T-cell (primary cell): ENCODE results near the gene CDHR1. TPM values are rescaled to one million over a fixed set of nuclear protein-coding genes. Genes with fewer than 3 reads are reported as not detected.

Experiments
- ATAC-seq, 4 experiments: fragments of 200-7000 bp in 3 of 4; fragments of 150-1000 bp in 1 of 4; cut with Tn5 transposase; replicated peaks in 1 of 4; 1 replicate in 3 of 4; 2 replicates in 1 of 4; pipeline ENCODE4 v1.10.0; 2021; ENCODE audit warnings: moderate library complexity in 3 of 4, mild to moderate bottlenecking in 2 of 4, moderate number of reproducible peaks in 1 of 4
- CTCF ChIA-PET, 2 donors: fragments of 300-600 bp; sonication (Branson Sonifier 250); formaldehyde crosslinking; loops; one replicate each; lab custom pipeline; 2022; ENCODE audit warnings: antibody characterized with exemption in 2 of 2; lab: Charles Lee
- POLR2A ChIA-PET, 2 donors: fragments of 300-600 bp; sonication (Branson Sonifier 250); formaldehyde crosslinking; loops; one replicate each; lab custom pipeline; 2022; ENCODE audit warnings: antibody characterized with exemption in 2 of 2; lab: Charles Lee
- DNase-seq, 35 experiments: peaks; one replicate each; pipeline versions ENCODE4 v3.0.0 to v3.0.0-alpha.2; 2013 to 2023
- H3K27ac ChIP-seq: one replicate; pipeline ENCODE4 v1.5.1; 2013; ENCODE audit warnings: low read length
- H3K27me3 ChIP-seq, 2 experiments: replicated peaks in 1 of 2; 1 replicate in 1 of 2; 2 replicates in 1 of 2; pipeline versions ENCODE4 v1.6.1 to v1.7.0; 2013; ENCODE audit warnings: low read length in 1 of 2, mixed read lengths in 1 of 2; ENCODE audit not compliant: control insufficient read depth in 2 of 2, insufficient read depth in 2 of 2; ENCODE audit errors: extremely low read depth in 1 of 2
- H3K36me3 ChIP-seq, 2 donors: 1 replicate in 1 of 2; 2 replicates in 1 of 2; pipeline versions ENCODE4 v1.6.1 to v1.7.0; 2013; ENCODE audit warnings: low read length in 1 of 2; ENCODE audit not compliant: control insufficient read depth in 2 of 2, insufficient read depth in 1 of 2; ENCODE audit errors: extremely low read depth in 1 of 2
- H3K4me1 ChIP-seq, 2 experiments: 1 replicate in 1 of 2; 2 replicates in 1 of 2; pipeline versions ENCODE4 v1.6.1 to v1.7.0; 2013; ENCODE audit warnings: low read length in 2 of 2, mixed read lengths in 1 of 2; ENCODE audit not compliant: insufficient read depth in 2 of 2, control insufficient read depth in 1 of 2; ENCODE audit errors: extremely low read depth in 1 of 2
- H3K4me3 ChIP-seq, 2 donors: 1 replicate in 1 of 2; 2 replicates in 1 of 2; pipeline versions ENCODE4 v1.5.1 to v1.7.0; 2013; ENCODE audit warnings: mild to moderate bottlenecking in 2 of 2, low read length in 1 of 2, moderate library complexity in 1 of 2; ENCODE audit not compliant: control insufficient read depth in 1 of 2; ENCODE audit errors: extremely low read depth in 1 of 2
- H3K9me3 ChIP-seq: 2 replicates; pipeline ENCODE4 v1.7.0; 2013
- H3K27ac Mint-ChIP-seq, 2 donors: one replicate each; pipeline ENCODE4 v1.8.0; 2020 to 2021; ENCODE audit warnings: mild to moderate bottlenecking in 2 of 2, mixed read lengths in 2 of 2
- H3K27me3 Mint-ChIP-seq, 2 donors: one replicate each; pipeline ENCODE4 v1.8.0; 2021 to 2022; ENCODE audit warnings: mixed read lengths in 2 of 2
- H3K36me3 Mint-ChIP-seq: one replicate; pipeline ENCODE4 v1.8.0; 2021; ENCODE audit warnings: mixed read lengths
- H3K4me1 Mint-ChIP-seq, 3 donors: one replicate each; pipeline ENCODE4 v1.8.0; 2020 to 2022; ENCODE audit warnings: mixed read lengths in 3 of 3, mild to moderate bottlenecking in 1 of 3
- H3K4me3 Mint-ChIP-seq, 3 donors: one replicate each; pipeline ENCODE4 v1.8.0; 2020 to 2022; ENCODE audit warnings: mild to moderate bottlenecking in 3 of 3, mixed read lengths in 3 of 3, moderate library complexity in 3 of 3
- H3K9me3 Mint-ChIP-seq, 3 donors: one replicate each; pipeline ENCODE4 v1.8.0; 2020 to 2022; ENCODE audit warnings: mixed read lengths in 3 of 3
- WGBS: methylation state at CpG from one replicate; pipeline ENCODE4 v1.1.5; 2013; ENCODE audit warnings: missing lambda C conversion rate; ENCODE audit not compliant: insufficient coverage; 5-methylcytosine and 5-hydroxymethylcytosine counted together
- total RNA-seq, 35 experiments: library from RNA in 6 of 35; stranded (reverse) in 6 of 35; fragments of 120-200 nt in 1 of 35; gene quantifications; one replicate each; pipeline versions ENCODE4 v1.2.1 to v1.2.4 and lab custom pipeline; 2013 to 2026

Gene CDHR1
- total RNA-seq, 5 donors from 2014 or later (not counting 1 experiment from before 2014, with no cell fraction given) = 0.41 to 2.1 (median 1.1) TPM

DNA sequence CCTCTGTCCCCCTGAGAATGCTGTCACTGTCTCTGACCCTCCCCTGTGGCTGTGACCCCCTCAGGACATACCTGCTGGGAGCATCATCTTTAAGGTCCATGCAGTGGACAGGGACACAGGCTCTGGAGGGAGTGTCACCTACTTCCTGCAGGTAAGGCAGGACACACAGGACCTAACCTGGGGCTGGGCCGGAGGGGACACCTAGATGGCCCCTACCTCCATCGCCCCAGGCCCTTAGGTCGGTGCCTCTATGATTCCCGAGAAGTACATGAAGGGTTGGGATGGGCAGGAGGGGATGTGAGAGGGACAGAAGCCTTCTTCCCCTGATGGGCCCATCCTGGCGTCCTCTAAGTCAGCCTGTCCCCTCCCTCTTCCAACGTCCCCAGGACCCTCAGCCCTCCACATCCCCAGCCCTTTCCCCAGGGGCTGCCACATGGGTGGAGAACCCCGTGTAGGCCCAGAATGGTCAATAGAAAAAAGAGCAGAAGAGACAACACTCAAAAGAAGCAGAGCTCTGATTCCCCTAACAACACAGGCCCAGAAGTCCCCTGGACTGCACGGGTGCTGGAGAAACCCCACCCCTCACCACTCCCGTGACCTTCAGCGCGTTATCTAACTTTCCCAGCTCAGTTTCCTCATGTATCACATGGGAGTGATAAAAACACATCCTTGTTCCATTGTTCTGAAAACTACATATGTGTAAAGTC, 6.4 kb downstream of the CDHR1 start:
- Mint-ChIP-seq H3K4me1 (peaks cover 0 to 1% (median under 1%) of the 10 kb centered on the region in 3 donors), H3K4me3 (no peak overlapping the region), H3K27me3 (peaks cover 19 to 26% of the 10 kb centered on the region in 2 donors), H3K9me3 (no peaks in the 10 kb centered on the region), H3K36me3 (no peaks in the 10 kb centered on the region), H3K27ac (no peak overlapping the region)
- POLR2A ChIA-PET = no interaction called here
- H3K9me3 ChIP-seq = no peaks in the 10 kb centered on the region
- CTCF ChIA-PET = interaction anchor here in 1 of 2 donors (0.6 kb wide), 1 partner anchor 26 kb away, joined by 5 read pairs; no protein-coding TSS in a partner anchor
- no peaks in the 10 kb centered on the region for H3K36me3 ChIP-seq
- no peak overlapping the region for H3K4me3 ChIP-seq
- no peaks in the 10 kb centered on the region for H3K4me1 ChIP-seq
- DNase-seq = no peak
- WGBS = 77% methylated on average over 6 of the region's 11 CpGs
- peaks cover 4 to 33% of the 10 kb centered on the region in 2 experiments for H3K27me3 ChIP-seq
- H3K27ac ChIP-seq = no peak overlapping the region
- ATAC-seq = no peak

DNA sequence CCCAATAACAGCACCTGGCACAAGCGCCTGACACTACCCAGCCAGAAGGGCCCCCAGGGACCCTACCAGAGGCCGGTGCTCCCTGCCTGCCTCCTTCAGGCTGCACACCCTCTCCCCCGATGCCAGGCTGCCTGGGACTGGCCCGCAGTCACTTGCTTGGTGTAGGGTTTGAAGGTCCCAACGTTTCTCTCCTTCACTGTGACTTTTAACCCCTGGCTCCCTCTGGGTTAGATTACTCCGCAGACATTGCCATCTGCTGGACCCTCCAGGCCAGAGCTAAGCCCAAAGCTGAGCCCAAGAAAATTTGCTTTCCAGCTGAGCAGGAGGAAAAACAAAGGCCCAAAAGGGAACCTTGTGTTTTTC, 6.9 kb downstream of the CDHR1 start:
- Histone ChIP-seq H3K36me3 (no peaks in the 10 kb centered on the region), H3K27me3 (peaks cover 0 to 31% of the 10 kb centered on the region in 2 experiments), H3K27ac (no peak overlapping the region), H3K4me3 (no peak overlapping the region), H3K9me3 (no peaks in the 10 kb centered on the region), H3K4me1 (no peaks in the 10 kb centered on the region)
- ATAC-seq (no peak), DNase-seq (no peak)
- ChIA-PET POLR2A (no interaction called here), CTCF (no interaction called here)
- Mint-ChIP-seq H3K36me3 (no peaks in the 10 kb centered on the region), H3K4me3 (no peak overlapping the region), H3K27ac (no peak overlapping the region), H3K9me3 (no peaks in the 10 kb centered on the region), H3K27me3 (peaks cover 15 to 20% of the 10 kb centered on the region in 2 donors), H3K4me1 (no peaks in the 10 kb centered on the region)
- 50% methylated on average over 2 of the region's 6 CpGs for WGBS

GRCh38 chr10:84201682-84202081, 7.3 kb downstream of the CDHR1 start:
- Histone ChIP-seq H3K4me1 (no peaks in the 10 kb centered on the region), H3K9me3 (no peaks in the 10 kb centered on the region), H3K36me3 (no peaks in the 10 kb centered on the region), H3K4me3 (no peak overlapping the region), H3K27ac (no peak overlapping the region), H3K27me3 (peaks cover 0 to 29% of the 10 kb centered on the region in 2 experiments)
- Mint-ChIP-seq H3K4me1 (no peaks in the 10 kb centered on the region), H3K36me3 (no peaks in the 10 kb centered on the region), H3K4me3 (no peak overlapping the region), H3K27ac (no peak overlapping the region), H3K27me3 (peaks cover 10 to 21% of the 10 kb centered on the region in 2 donors), H3K9me3 (no peaks in the 10 kb centered on the region)
- ATAC-seq (no peak), DNase-seq (no peak)
- 94% methylated on average over 3 of the region's 11 CpGs for WGBS
- CTCF ChIA-PET = no interaction called here
- POLR2A ChIA-PET = no interaction called here

DNA sequence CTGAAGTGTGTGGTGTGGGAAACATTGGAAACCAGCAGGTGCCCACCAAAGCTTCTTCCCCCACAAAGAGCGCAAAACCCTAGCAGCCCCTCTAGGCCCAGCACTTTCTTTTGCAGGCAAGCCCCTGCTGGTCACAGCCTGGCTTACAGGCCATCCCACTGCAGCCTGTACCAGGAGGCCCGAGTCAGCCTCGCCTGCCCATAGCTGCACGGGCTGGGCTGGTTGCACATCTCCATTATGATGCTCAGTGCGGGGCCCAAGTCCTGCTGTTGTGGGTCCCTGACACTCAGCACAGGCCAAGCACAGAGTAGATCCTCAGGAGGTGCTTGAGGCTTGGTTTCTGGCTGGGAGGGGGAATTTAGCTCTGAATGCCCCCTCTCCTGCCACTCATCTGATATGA, 8.0 kb downstream of the CDHR1 start:
- Histone ChIP-seq H3K4me3 (no peak overlapping the region), H3K4me1 (no peaks in the 10 kb centered on the region), H3K36me3 (no peaks in the 10 kb centered on the region), H3K27me3 (peaks cover 0 to 24% of the 10 kb centered on the region in 2 experiments), H3K9me3 (no peaks in the 10 kb centered on the region), H3K27ac (no peak overlapping the region)
- Mint-ChIP-seq H3K4me1 (no peaks in the 10 kb centered on the region), H3K9me3 (no peaks in the 10 kb centered on the region), H3K27me3 (peaks cover 10 to 20% of the 10 kb centered on the region in 2 donors), H3K36me3 (no peaks in the 10 kb centered on the region), H3K27ac (no peak overlapping the region), H3K4me3 (no peak overlapping the region)
- ChIA-PET POLR2A (no interaction called here), CTCF (interaction anchor here in 1 of 2 donors (1.6 kb wide), 1 partner anchor 54 kb away, joined by 7 read pairs; no protein-coding TSS in a partner anchor)
- no peak for DNase-seq
- ATAC-seq = no peak
- 71% methylated on average over 3 of the region's 5 CpGs for WGBS

DNA sequence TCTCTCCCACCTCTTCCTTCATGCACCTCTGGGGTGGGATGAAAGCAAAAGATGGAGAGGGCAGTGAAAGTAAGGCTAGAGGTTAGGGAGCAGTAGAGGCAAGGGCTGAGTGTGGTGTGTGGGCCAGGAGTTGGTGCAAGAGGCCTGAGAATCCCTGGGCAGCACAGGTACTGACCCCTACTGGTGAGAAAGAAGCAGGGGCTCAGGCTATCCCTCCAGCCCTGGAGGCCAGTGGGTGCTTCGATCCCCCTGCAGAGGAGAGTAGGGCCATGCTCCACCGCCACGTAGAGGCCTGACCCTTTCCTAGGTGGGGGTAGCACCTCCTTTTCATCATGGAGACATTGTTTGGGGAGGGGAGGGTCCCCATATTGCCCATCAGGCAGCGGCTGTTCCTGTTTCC, 9.8 kb downstream of the CDHR1 start:
- Mint-ChIP-seq H3K36me3 (no peaks in the 10 kb centered on the region), H3K4me3 (no peak overlapping the region), H3K4me1 (no peaks in the 10 kb centered on the region), H3K27ac (no peak overlapping the region), H3K27me3 (peaks cover 6 to 26% of the 10 kb centered on the region in 2 donors), H3K9me3 (no peaks in the 10 kb centered on the region)
- peaks cover 0 to 24% of the 10 kb centered on the region in 2 experiments for H3K27me3 ChIP-seq
- DNase-seq (peak in 1 of 35 experiments; percentile 13), ATAC-seq (no peak)
- no peaks in the 10 kb centered on the region for H3K36me3 ChIP-seq
- POLR2A ChIA-PET = no interaction called here
- H3K9me3 ChIP-seq = no peaks in the 10 kb centered on the region
- H3K27ac ChIP-seq = no peak overlapping the region
- CTCF ChIA-PET = interaction anchor here (2.1 to 4.8 kb wide), 3 partner anchors 13 to 56 kb away, joined by 11 to 51 read pairs (median 30); no protein-coding TSS in a partner anchor
- no peak overlapping the region for H3K4me3 ChIP-seq
- no peaks in the 10 kb centered on the region for H3K4me1 ChIP-seq
- 100% methylated on average over 1 of the region's 4 CpGs for WGBS

- peaks cover 6 to 26% of the 10 kb centered on the region in 2 donors for H3K27me3 Mint-ChIP-seq
- ChIA-PET POLR2A (no interaction called here), CTCF (interaction anchor here (2.1 to 4.8 kb wide), 3 partner anchors 14 to 56 kb away, joined by 11 to 51 read pairs (median 30); no protein-coding TSS in a partner anchor)
- no peaks in the 10 kb centered on the region for H3K36me3 Mint-ChIP-seq
- Histone ChIP-seq H3K4me1 (no peaks in the 10 kb centered on the region), H3K4me3 (no peak overlapping the region), H3K36me3 (no peaks in the 10 kb centered on the region), H3K27me3 (peaks cover 0 to 24% of the 10 kb centered on the region in 2 experiments), H3K27ac (no peak overlapping the region), H3K9me3 (no peaks in the 10 kb centered on the region)
- no peaks in the 10 kb centered on the region for H3K9me3 Mint-ChIP-seq
- no peaks in the 10 kb centered on the region for H3K4me1 Mint-ChIP-seq
- H3K4me3 Mint-ChIP-seq = no peak overlapping the region
- no peak overlapping the region for H3K27ac Mint-ChIP-seq
- WGBS = 100% methylated on average over 1 of the region's 4 CpGs
- ATAC-seq (no peak), DNase-seq (no peak)
Observed at GRCh38 chr10:84204610-84205009, 10.3 kb downstream of the CDHR1 start.
